Amniotic epithelial cell (primary cell): ENCODE data around the gene PCDHB11.
"Not testable (repeated sequence)": the region's sequence is repeated elsewhere in the genome, so short reads cannot be mapped to it uniquely, and the experiment has no call there.

Experiments used
- DNase-seq: peaks from one replicate; pipeline ENCODE4 v3.0.0-alpha.2; 2010; ENCODE audit warnings: low read depth

Gene PCDHB11

DNA sequence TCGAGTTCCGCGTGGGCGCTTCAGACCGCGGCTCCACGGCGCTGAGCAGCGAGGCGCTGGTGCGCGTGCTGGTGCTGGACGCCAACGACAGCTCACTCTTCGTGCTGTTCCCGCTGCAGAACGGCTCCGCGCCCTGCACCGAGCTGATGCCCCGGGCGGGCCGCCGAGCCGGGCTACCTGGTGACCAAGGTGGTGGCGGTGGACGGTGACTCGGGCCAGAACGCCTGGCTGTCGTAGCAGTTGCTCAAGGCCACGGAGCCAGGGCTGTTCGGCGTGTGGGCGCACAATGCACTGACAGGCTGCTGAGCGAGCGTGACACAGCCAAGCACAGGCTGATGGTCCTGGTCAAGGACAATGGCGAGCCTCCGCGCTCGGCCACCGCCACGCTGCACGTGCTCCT is 42.1 kb downstream of the PCDHB11 start:
- DNase-seq = no peak

DNA sequence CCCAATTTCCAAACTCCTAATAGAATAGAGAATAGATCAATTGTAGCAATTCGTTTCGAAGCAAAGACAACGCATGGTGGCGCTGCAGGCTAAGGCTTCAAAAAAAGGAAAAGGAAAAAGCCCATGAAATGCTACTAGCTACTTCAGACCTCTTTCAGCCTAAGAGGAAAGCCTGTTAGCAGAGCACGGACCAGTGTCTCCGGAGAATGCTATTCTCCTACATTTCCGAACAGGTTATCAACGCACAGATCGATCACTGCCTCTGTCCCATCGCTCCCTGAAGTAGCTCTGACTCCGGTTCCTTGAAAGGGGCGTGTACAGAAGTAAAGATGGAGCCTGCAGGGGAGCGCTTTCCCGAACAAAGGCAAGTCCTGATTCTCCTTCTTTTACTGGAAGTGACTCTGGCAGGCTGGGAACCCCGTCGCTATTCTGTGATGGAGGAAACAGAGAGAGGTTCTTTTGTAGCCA is 45.9 kb downstream of the PCDHB11 start, which contains the start of gene PCDHB15:
Gene PCDHB15 (plus strand): TSS at position 146 of the 468 bp plus-strand sequence. CDS start 184 bp downstream, at position 330.
- DNase-seq = no peak

DNA sequence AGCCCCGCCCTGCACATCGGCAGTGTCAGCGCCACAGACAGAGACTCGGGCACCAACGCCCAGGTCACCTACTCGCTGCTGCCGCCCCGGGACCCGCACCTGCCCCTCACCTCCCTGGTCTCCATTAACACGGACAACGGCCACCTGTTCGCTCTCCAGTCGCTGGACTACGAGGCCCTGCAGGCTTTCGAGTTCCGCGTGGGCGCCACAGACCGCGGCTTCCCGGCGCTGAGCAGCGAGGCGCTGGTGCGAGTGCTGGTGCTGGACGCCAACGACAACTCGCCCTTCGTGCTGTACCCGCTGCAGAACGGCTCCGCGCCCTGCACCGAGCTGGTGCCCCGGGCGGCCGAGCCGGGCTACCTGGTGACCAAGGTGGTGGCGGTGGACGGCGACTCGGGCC is 47.5 kb downstream of the PCDHB11 start:
- not testable (repeated sequence) for DNase-seq

DNA sequence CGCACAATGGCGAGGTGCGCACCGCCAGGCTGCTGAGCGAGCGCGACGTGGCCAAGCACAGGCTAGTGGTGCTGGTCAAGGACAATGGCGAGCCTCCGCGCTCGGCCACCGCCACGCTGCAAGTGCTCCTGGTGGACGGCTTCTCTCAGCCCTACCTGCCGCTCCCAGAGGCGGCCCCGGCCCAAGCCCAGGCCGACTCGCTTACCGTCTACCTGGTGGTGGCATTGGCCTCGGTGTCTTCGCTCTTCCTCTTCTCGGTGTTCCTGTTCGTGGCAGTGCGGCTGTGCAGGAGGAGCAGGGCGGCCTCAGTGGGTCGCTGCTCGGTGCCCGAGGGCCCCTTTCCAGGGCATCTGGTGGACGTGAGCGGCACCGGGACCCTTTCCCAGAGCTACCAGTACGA is 48.0 kb downstream of the PCDHB11 start:
- DNase-seq = not testable (repeated sequence)

DNA sequence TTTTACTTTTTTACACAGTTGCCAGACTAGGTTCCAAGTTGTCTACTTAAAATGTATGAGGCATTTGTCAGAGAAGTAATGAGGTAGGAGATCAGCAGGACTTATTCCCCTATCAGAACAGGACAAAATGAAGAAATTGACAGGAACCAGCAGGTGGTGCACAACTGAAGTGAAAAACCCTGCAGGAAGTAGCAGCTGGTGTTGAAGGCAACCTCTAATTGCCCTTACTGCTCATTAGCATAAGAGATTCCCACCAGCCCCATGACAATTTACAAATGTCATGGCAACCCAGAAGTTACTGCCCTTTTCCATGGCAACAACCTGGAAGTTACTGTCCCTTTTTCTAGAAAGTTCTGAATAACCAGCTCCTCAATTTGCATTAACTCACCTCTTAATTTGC is 51.1 kb downstream of the PCDHB11 start:
- no peak for DNase-seq
